Activated gamma-delta T cell treated with anti-CD3 and anti-CD28 coated beads, Interleukin-2, amount 50 U/mL, for 16 hours (primary cell): ENCODE measurements around the gene UPF1.

ENCODE experiments used
- DNase-seq: peaks from one replicate; pipeline ENCODE4 v3.0.0-alpha.2; 2020; ENCODE audit warnings: low read depth

The UPF1 gene

GRCh38 chr19:18840288-18841267 lies 8.8 kb downstream of the UPF1 start:
- no peak for DNase-seq

GRCh38 chr19:18841400-18841799 lies 9.6 kb downstream of the UPF1 start:
- DNase-seq = no peak

GRCh38 chr19:18842166-18842565 lies 10.4 kb downstream of the UPF1 start:
- DNase-seq = no peak

- DNase-seq = no peak
Observed at GRCh38 chr19:18843960-18844359, 12.2 kb downstream of the UPF1 start.

- DNase-seq = no peak
Observed at GRCh38 chr19:18844806-18845329, 13.1 kb downstream of the UPF1 start.

GRCh38 chr19:18845961-18846360 lies 14.2 kb downstream of the UPF1 start:
- no peak for DNase-seq

- peak; percentile 44 for DNase-seq
Observed at GRCh38 chr19:18846862-18847548, 15.2 kb downstream of the UPF1 start.

GRCh38 chr19:18847549-18848463 lies 16.0 kb downstream of the UPF1 start:
- DNase-seq = no peak

GRCh38 chr19:18848878-18849661 lies 17.3 kb downstream of the UPF1 start:
- no peak for DNase-seq

GRCh38 chr19:18849838-18850400 lies 18.2 kb downstream of the UPF1 start:
- no peak for DNase-seq

- no peak for DNase-seq
Observed at GRCh38 chr19:18850471-18851375, 19.0 kb downstream of the UPF1 start.

- no peak for DNase-seq
Observed at GRCh38 chr19:18851673-18852325, 20.0 kb downstream of the UPF1 start.

GRCh38 chr19:18852648-18853047 lies 20.9 kb downstream of the UPF1 start:
- no peak for DNase-seq

GRCh38 chr19:18853755-18854427 lies 22.1 kb downstream of the UPF1 start:
- DNase-seq = no peak

- DNase-seq = no peak
Observed at GRCh38 chr19:18854982-18855381, 23.2 kb downstream of the UPF1 start.

GRCh38 chr19:18855647-18856384 lies 24.1 kb downstream of the UPF1 start:
- no peak for DNase-seq

GRCh38 chr19:18856385-18857126 lies 24.8 kb downstream of the UPF1 start:
- DNase-seq = no peak
